Progenitor cell of endocrine pancreas (in vitro differentiated cells): ENCODE measurements around the gene ZNF212. TPM values are rescaled to one million over a fixed set of nuclear protein-coding genes. Genes with fewer than 3 reads are reported as not detected.
"Not testable (repeated sequence)": the region's sequence is repeated elsewhere in the genome, so short reads cannot be mapped to it uniquely, and the experiment has no call there.

ENCODE experiments used
- DNase-seq: peaks from one replicate; pipeline ENCODE4 v3.0.0; 2021; ENCODE audit warnings: low spot score; ENCODE audit not compliant: unreplicated experiment
- H3K27ac Mint-ChIP-seq: 2 replicates; pipeline ENCODE4 v1.8.0; 2021; ENCODE audit warnings: mild to moderate bottlenecking, moderate library complexity, mixed read lengths
- H3K27me3 Mint-ChIP-seq: 2 replicates; pipeline ENCODE4 v1.8.0; 2021; ENCODE audit warnings: mixed read lengths
- H3K36me3 Mint-ChIP-seq: 2 replicates; pipeline ENCODE4 v1.8.0; 2022; ENCODE audit warnings: mixed read lengths; ENCODE audit not compliant: insufficient read depth
- H3K4me1 Mint-ChIP-seq: 2 replicates; pipeline ENCODE4 v1.8.0; 2021; ENCODE audit warnings: low read depth, mixed read lengths
- H3K4me3 Mint-ChIP-seq: 2 replicates; pipeline ENCODE4 v1.8.0; 2021; ENCODE audit warnings: low read depth, mild to moderate bottlenecking, moderate library complexity, mixed read lengths
- H3K9me3 Mint-ChIP-seq: 2 replicates; pipeline ENCODE4 v1.8.0; 2021; ENCODE audit warnings: low read depth, mixed read lengths
- CTCF ChIP-seq: fragments of 200-600 bp; sonication (generic); IDR thresholded peaks from one replicate; pipeline ENCODE4 v1.5.0; 2021; ENCODE audit warnings: antibody characterized with exemption, mild to moderate bottlenecking; ENCODE audit not compliant: unreplicated experiment
- total RNA-seq: library from RNA; stranded (reverse); gene quantifications from 2 replicates; pipeline ENCODE4 v1.2.1, GENCODE V29; 2021

The ZNF212 gene
- total RNA-seq, 1 donor from 2014 or later = 19.4 TPM

- Mint-ChIP-seq H3K27ac (no peak overlapping the region), H3K4me1 (no peaks in the 10 kb centered on the region), H3K9me3 (no peaks in the 10 kb centered on the region), H3K36me3 (peaks cover 36% of the 10 kb centered on the region), H3K4me3 (no peak overlapping the region), H3K27me3 (no peaks in the 10 kb centered on the region)
- no peak for DNase-seq
- no peak for TF ChIP-seq CTCF
These were observed 16.3 kb upstream of the ZNF212 start for GRCh38 chr7:149223176-149223575.

GRCh38 chr7:149223761-149224160 lies 15.7 kb upstream of the ZNF212 start:
- no peak for DNase-seq
- Mint-ChIP-seq H3K27me3 (no peaks in the 10 kb centered on the region), H3K36me3 (peaks cover 32% of the 10 kb centered on the region)

GRCh38 chr7:149224352-149224751 lies 15.1 kb upstream of the ZNF212 start:
- Mint-ChIP-seq H3K27me3 (peaks cover 3% of the 10 kb centered on the region), H3K27ac (no peak overlapping the region), H3K4me3 (no peak overlapping the region), H3K4me1 (no peaks in the 10 kb centered on the region), H3K36me3 (peaks cover 27% of the 10 kb centered on the region), H3K9me3 (no peaks in the 10 kb centered on the region)
- TF ChIP-seq CTCF = no peak
- no peak for DNase-seq

More at GRCh38 chr7:149223761-149224160, 15.7 kb upstream of the ZNF212 start:
- Mint-ChIP-seq H3K27ac (no peak overlapping the region), H3K4me3 (no peak overlapping the region), H3K4me1 (no peaks in the 10 kb centered on the region), H3K9me3 (no peaks in the 10 kb centered on the region)
- TF ChIP-seq CTCF = no peak

GRCh38 chr7:149225106-149225505 lies 14.3 kb upstream of the ZNF212 start:
- no peak for TF ChIP-seq CTCF
- DNase-seq = no peak
- Mint-ChIP-seq H3K9me3 (no peaks in the 10 kb centered on the region), H3K4me1 (no peaks in the 10 kb centered on the region), H3K4me3 (no peak overlapping the region), H3K27me3 (peaks cover 10% of the 10 kb centered on the region), H3K36me3 (peaks cover 22% of the 10 kb centered on the region), H3K27ac (no peak overlapping the region)

- no peak overlapping the region for H3K27ac Mint-ChIP-seq
- no peak for TF ChIP-seq CTCF
- H3K36me3 Mint-ChIP-seq = peaks cover 22% of the 10 kb centered on the region
- no peaks in the 10 kb centered on the region for H3K9me3 Mint-ChIP-seq
- H3K27me3 Mint-ChIP-seq = peaks cover 10% of the 10 kb centered on the region
- DNase-seq = no peak
- no peak overlapping the region for H3K4me3 Mint-ChIP-seq
- H3K4me1 Mint-ChIP-seq = no peaks in the 10 kb centered on the region
These were observed 13.8 kb upstream of the ZNF212 start for GRCh38 chr7:149225656-149226055.

- H3K9me3 Mint-ChIP-seq, DNase-seq, H3K4me3 Mint-ChIP-seq, H3K4me1 Mint-ChIP-seq: not testable (repeated sequence)
- H3K36me3 Mint-ChIP-seq = peaks cover 18% of the 10 kb centered on the region
- peak overlapping the region; percentile 19 for H3K27ac Mint-ChIP-seq
- H3K27me3 Mint-ChIP-seq = peaks cover 10% of the 10 kb centered on the region
These were observed 13.1 kb upstream of the ZNF212 start for GRCh38 chr7:149226366-149226765.
